Hepatic stellate cell (primary cell): ENCODE measurements around the gene TNIP1.

Experiments
- DNase-seq: peaks from one replicate; pipeline ENCODE4 v3.0.0; 2011; ENCODE audit warnings: low spot score

The TNIP1 gene

GRCh38 chr5:151022511-151023018, 58.3 kb downstream of the TNIP1 start:
- peak; percentile 89 for DNase-seq

GRCh38 chr5:151021746-151022145, 59.1 kb downstream of the TNIP1 start:
- DNase-seq = no peak

- DNase-seq = peak; percentile 87
Measured at GRCh38 chr5:151020304-151021110, 60.3 kb downstream of the TNIP1 start, which contains the start of gene GPX3. TSS of gene GPX3 (plus strand) at chr5:151020591. CDS start at chr5:151020655, 64 bp downstream.

- DNase-seq = no peak
Measured at GRCh38 chr5:151019331-151019730, 61.5 kb downstream of the TNIP1 start.

GRCh38 chr5:151018846-151019245, 62.0 kb downstream of the TNIP1 start:
- DNase-seq = no peak

- DNase-seq = no peak
Measured at GRCh38 chr5:151017897-151018296, 62.9 kb downstream of the TNIP1 start.

GRCh38 chr5:151016700-151017099, 64.1 kb downstream of the TNIP1 start:
- DNase-seq = no peak

GRCh38 chr5:151015974-151016587, 64.8 kb downstream of the TNIP1 start:
- no peak for DNase-seq

- no peak for DNase-seq
Measured at GRCh38 chr5:151014680-151015343, 66.0 kb downstream of the TNIP1 start.

- DNase-seq = no peak
Measured at GRCh38 chr5:151012862-151013261, 68.0 kb downstream of the TNIP1 start.

- no peak for DNase-seq
Measured at GRCh38 chr5:151008906-151009305, 71.9 kb downstream of the TNIP1 start.

GRCh38 chr5:151008210-151008491, 72.7 kb downstream of the TNIP1 start:
- no peak for DNase-seq

- DNase-seq = no peak
Measured at GRCh38 chr5:151007430-151008209, 73.2 kb downstream of the TNIP1 start.

- no peak for DNase-seq
Measured at GRCh38 chr5:151006704-151007334, 74.0 kb downstream of the TNIP1 start.

- DNase-seq = peak; percentile 50
Measured at GRCh38 chr5:151005950-151006576, 74.8 kb downstream of the TNIP1 start.

- no peak for DNase-seq
Measured at GRCh38 chr5:151005187-151005949, 75.5 kb downstream of the TNIP1 start.

- DNase-seq = no peak
Measured at GRCh38 chr5:151004499-151004898, 76.3 kb downstream of the TNIP1 start.

- no peak for DNase-seq
Measured at GRCh38 chr5:151003503-151003860, 77.4 kb downstream of the TNIP1 start.

GRCh38 chr5:151002681-151003502, 77.9 kb downstream of the TNIP1 start:
- no peak for DNase-seq

GRCh38 chr5:151002250-151002649, 78.6 kb downstream of the TNIP1 start:
- no peak for DNase-seq
